ENCODE measurements around the gene KAZN. TPM values are rescaled to one million over a fixed set of nuclear protein-coding genes. Genes with fewer than 3 reads are reported as not detected.

KAZN gene
- total and polyA plus RNA-seq, 2 of the 8 experiments (the other 6 are each of a cell fraction or from before 2014, with no cell fraction given), result 3.7 to 11.8 TPM

GRCh38 chr1:14926818-14927575 lies 328.5 kb downstream of the KAZN start:
- H3K4ac ChIP-seq (replicated peaks; ENCODE audit: insufficient read length, low read depth, low read length), result no peak overlapping the region
- H3K27ac ChIP-seq (ENCODE audit: low read depth, low read length), result no peak overlapping the region
- no peak overlapping the region for H4K5ac ChIP-seq (ENCODE audit: insufficient read length, low read depth, low read length)
- H2BK15ac ChIP-seq (ENCODE audit: low read length), result 0 out of 2 replicates have a peak overlapping the region, but pooled peaks have one; percentile 61
- no peak overlapping the region for H3K18ac ChIP-seq (ENCODE audit: extremely low read depth, low read length)
- no peak overlapping the region for H3K14ac ChIP-seq (ENCODE audit: insufficient read length)
- H2BK20ac ChIP-seq (ENCODE audit: low read length), result no peak overlapping the region
- no peaks in the 10 kb centered on the region for H3K9me3 ChIP-seq (ENCODE audit: insufficient read depth in 2 of 2, low read depth in 1 of 2, low read length in 1 of 2)
- H3K36me3 ChIP-seq (ENCODE audit: control insufficient read depth in 2 of 4, insufficient read depth in 4 of 4, low read length in 3 of 4), result no peaks in the 10 kb centered on the region
- H2AK5ac ChIP-seq (ENCODE audit: low read depth, low read length), result no peak overlapping the region
- H2BK120ac ChIP-seq (replicated peaks; ENCODE audit: low read depth, low read length), result no peak overlapping the region
- no peaks in the 10 kb centered on the region; a peak in 1 of 4 replicates for H3K79me2 ChIP-seq (ENCODE audit: control insufficient read depth in 1 of 2, insufficient read depth in 2 of 2, low read length in 2 of 2)
- no peak overlapping the region for H3K4me2 ChIP-seq (ENCODE audit: insufficient read depth in 1 of 2, low read depth in 2 of 2, low read length in 2 of 2)
- no peak overlapping the region for H3K56ac ChIP-seq (replicated peaks; ENCODE audit: insufficient read length, low read depth, low read length)
- no peak overlapping the region for H3K23ac ChIP-seq (ENCODE audit: insufficient read length)
- H3K79me1 ChIP-seq (ENCODE audit: low read depth, low read length), result no peaks in the 10 kb centered on the region
- CTCF ChIA-PET (ENCODE audit: partially characterized antibody), result interaction anchor here (0.7 to 1.9 kb wide), 10 partner anchors 13 to 162 kb away, joined by 3 to 11 read pairs (median 4); no protein-coding TSS in a partner anchor
- FAIRE-seq (no peak), DNase-seq (ENCODE audit: low read depth in 1 of 2, low spot score in 2 of 2) (no peak)
- no peak overlapping the region for H2AFZ ChIP-seq (ENCODE audit: low read length)
- no peak overlapping the region for H2BK12ac ChIP-seq (ENCODE audit: low read depth, low read length)
- H4K91ac ChIP-seq (replicated peaks; ENCODE audit: insufficient read length, low read length), result no peak overlapping the region
- peaks cover 3% of the 10 kb centered on the region; the same call in 1 of the 2 replicates for H3K23me2 ChIP-seq (ENCODE audit: low read depth, low read length)
- peaks cover 8 to 14% of the 10 kb centered on the region in 2 experiments for H4K20me1 ChIP-seq (replicated peaks in 1 of 2; ENCODE audit: control insufficient read depth in 1 of 2, insufficient read depth in 2 of 2, low read length in 2 of 2)
- POLR2A ChIA-PET (ENCODE audit: partially characterized antibody), result no interaction called here
- H3K4me3 ChIP-seq (ENCODE audit: extremely low read depth in 1 of 4, insufficient read depth in 2 of 4, low read depth in 3 of 4, low read length in 4 of 4), result no peak overlapping the region
- H2BK5ac ChIP-seq (ENCODE audit: low read depth, low read length), result no peak overlapping the region
- peaks cover 9 to 36% (median 27%) of the 10 kb centered on the region in 4 experiments for H3K27me3 ChIP-seq (replicated peaks in 1 of 4; ENCODE audit: control insufficient read depth in 3 of 4, extremely low read depth in 1 of 4, insufficient read depth in 3 of 4, low read length in 3 of 4)
- WGBS, 2 experiments (ENCODE audit: extremely low coverage in 1 of 2, insufficient coverage in 1 of 2, insufficient read length in 1 of 2, insufficient replicate concordance in 2 of 2, low coverage in 1 of 2, low lambda C conversion rate in 2 of 2, missing lambda C conversion rate in 1 of 2), result 91% methylated on average over 11 of the region's 12 CpGs; no CpG with 5 or more reads in 1 of the 2 experiments
- no peak overlapping the region for H4K8ac ChIP-seq (ENCODE audit: extremely low read depth, insufficient read depth, low read length)
- H3K4me1 ChIP-seq (replicated peaks in 1 of 4; ENCODE audit: control insufficient read depth in 3 of 4, insufficient read depth in 4 of 4, low read length in 3 of 4), result peaks cover 3 to 7% (median 3%) of the 10 kb centered on the region in 4 experiments; a peak in 6 of 7 replicates
- H3K9ac ChIP-seq (replicated peaks in 1 of 4; ENCODE audit: extremely low read depth in 1 of 4, low read depth in 3 of 4, low read length in 3 of 4), result no peak overlapping the region; a peak in 1 of 7 replicates
- TF ChIP-seq POLR2A (IDR thresholded peaks at IDR 0.05; ENCODE audit: control extremely low read depth in 1 of 2, low read depth in 2 of 2, low read length in 2 of 2) (no peak), EGR1 (IDR thresholded peaks at IDR 0.05; ENCODE audit: borderline replicate concordance, low read depth, low read length) (no peak), KDM1A (IDR thresholded peaks at IDR 0.05; ENCODE audit: borderline replicate concordance, low read length) (no peak), E2F6 (IDR thresholded peaks at IDR 0.05) (no peak), POU5F1 (IDR thresholded peaks at IDR 0.05; ENCODE audit: low read depth, low read length) (no peak), CHD2 (IDR thresholded peaks at IDR 0.05; ENCODE audit: low read length) (no peak), RNF2 (IDR thresholded peaks at IDR 0.05; ENCODE audit: borderline replicate concordance, low read depth, low read length, missing control alignments, poor library complexity, severe bottlenecking) (no peak), CBX8 (IDR thresholded peaks at IDR 0.05; ENCODE audit: borderline replicate concordance, low read depth, low read length) (no peak), BCL11A (IDR thresholded peaks at IDR 0.05; ENCODE audit: low read depth in 2 of 2, low read length in 2 of 2) (no peak), RBBP5 (IDR thresholded peaks at IDR 0.05; ENCODE audit: borderline replicate concordance, low read depth, low read length) (no peak), CREB1 (IDR thresholded peaks at IDR 0.05) (no peak), HDAC2 (IDR thresholded peaks at IDR 0.05; ENCODE audit: borderline replicate concordance in 1 of 2, low read depth in 2 of 2, low read length in 2 of 2) (no peak)
